Right lobe of liver (tissue), 4 donors: Measurements from ENCODE around the gene LPCAT2.

Experiments
- CTCF ChIP-seq, 4 donors: fragments of 200-600 bp in 3 of 4; fragments of 450-650 bp in 1 of 4; IDR thresholded peaks; one replicate each; pipeline versions ENCODE4 v1.5.1 to v1.8.0; 2016 to 2022; ENCODE audit warnings: antibody characterized with exemption in 4 of 4, mild to moderate bottlenecking in 2 of 4
- POLR2A ChIP-seq: fragments of 450-650 bp; IDR thresholded peaks from one replicate; pipeline ENCODE4 v1.6.1; 2017; ENCODE audit warnings: antibody characterized with exemption, mild to moderate bottlenecking
- donor health status: DM: no; HTN: no; CAD: no.
- donor health status: DM: no; HTN: no; CAD: no.
- donor health status: DM: no; HTN: yes; CAD: no.

- TF ChIP-seq CTCF (IDR thresholded peaks at IDR 0.05) (no peak), POLR2A (no peak)
These were observed 19.5 kb upstream of the LPCAT2 start for GRCh38 chr16:55489119-55489955.
